Measurements from ENCODE around the gene IGF2BP2.

DNA sequence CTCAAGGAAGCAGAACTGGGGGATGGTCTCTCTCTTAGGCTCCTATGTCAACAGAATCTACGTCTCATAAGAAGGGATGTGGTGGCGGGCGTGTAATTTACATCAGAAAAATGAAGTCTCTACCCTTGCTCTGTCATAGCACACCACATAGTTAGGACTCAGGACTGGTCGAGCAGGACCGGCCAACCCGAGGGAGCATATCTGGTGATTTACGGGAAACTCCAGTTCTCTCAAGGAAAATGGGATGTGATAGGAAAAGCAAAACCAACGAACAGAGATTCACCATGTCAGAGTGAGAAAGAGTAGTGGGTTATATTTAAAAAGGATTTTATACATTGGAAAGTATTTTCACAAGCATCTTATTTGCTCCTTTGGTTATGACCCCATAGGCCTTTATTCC, 54.7 kb downstream of the IGF2BP2 start:
- TF ChIP-seq, protein P1, sequence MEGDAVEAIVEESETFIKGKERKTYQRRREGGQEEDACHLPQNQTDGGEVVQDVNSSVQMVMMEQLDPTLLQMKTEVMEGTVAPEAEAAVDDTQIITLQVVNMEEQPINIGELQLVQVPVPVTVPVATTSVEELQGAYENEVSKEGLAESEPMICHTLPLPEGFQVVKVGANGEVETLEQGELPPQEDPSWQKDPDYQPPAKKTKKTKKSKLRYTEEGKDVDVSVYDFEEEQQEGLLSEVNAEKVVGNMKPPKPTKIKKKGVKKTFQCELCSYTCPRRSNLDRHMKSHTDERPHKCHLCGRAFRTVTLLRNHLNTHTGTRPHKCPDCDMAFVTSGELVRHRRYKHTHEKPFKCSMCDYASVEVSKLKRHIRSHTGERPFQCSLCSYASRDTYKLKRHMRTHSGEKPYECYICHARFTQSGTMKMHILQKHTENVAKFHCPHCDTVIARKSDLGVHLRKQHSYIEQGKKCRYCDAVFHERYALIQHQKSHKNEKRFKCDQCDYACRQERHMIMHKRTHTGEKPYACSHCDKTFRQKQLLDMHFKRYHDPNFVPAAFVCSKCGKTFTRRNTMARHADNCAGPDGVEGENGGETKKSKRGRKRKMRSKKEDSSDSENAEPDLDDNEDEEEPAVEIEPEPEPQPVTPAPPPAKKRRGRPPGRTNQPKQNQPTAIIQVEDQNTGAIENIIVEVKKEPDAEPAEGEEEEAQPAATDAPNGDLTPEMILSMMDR (IDR thresholded peaks at IDR 0.05 in 2 of 3, conservative IDR thresholded peaks at IDR 0.05 in 1 of 3; ENCODE audit: borderline replicate concordance in 1 of 3, insufficient read depth in 1 of 3, low read depth in 2 of 3, low read length in 2 of 3): no peak
- TF ChIP-seq CEBPB (IDR thresholded peaks at IDR 0.05; ENCODE audit: low read depth): no peak
- TF ChIP-seq, protein P2, sequence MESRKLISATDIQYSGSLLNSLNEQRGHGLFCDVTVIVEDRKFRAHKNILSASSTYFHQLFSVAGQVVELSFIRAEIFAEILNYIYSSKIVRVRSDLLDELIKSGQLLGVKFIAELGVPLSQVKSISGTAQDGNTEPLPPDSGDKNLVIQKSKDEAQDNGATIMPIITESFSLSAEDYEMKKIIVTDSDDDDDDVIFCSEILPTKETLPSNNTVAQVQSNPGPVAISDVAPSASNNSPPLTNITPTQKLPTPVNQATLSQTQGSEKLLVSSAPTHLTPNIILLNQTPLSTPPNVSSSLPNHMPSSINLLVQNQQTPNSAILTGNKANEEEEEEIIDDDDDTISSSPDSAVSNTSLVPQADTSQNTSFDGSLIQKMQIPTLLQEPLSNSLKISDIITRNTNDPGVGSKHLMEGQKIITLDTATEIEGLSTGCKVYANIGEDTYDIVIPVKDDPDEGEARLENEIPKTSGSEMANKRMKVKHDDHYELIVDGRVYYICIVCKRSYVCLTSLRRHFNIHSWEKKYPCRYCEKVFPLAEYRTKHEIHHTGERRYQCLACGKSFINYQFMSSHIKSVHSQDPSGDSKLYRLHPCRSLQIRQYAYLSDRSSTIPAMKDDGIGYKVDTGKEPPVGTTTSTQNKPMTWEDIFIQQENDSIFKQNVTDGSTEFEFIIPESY (IDR thresholded peaks at IDR 0.05; ENCODE audit: extremely low read depth, insufficient replicate concordance, low read length): no peak
- no peak for TF ChIP-seq EZH2 (IDR thresholded peaks at IDR 0.05)
- TF ChIP-seq EZH2phosphoT487 (IDR thresholded peaks at IDR 0.05; ENCODE audit: borderline replicate concordance): no peak
- TF ChIP-seq, protein P3, sequence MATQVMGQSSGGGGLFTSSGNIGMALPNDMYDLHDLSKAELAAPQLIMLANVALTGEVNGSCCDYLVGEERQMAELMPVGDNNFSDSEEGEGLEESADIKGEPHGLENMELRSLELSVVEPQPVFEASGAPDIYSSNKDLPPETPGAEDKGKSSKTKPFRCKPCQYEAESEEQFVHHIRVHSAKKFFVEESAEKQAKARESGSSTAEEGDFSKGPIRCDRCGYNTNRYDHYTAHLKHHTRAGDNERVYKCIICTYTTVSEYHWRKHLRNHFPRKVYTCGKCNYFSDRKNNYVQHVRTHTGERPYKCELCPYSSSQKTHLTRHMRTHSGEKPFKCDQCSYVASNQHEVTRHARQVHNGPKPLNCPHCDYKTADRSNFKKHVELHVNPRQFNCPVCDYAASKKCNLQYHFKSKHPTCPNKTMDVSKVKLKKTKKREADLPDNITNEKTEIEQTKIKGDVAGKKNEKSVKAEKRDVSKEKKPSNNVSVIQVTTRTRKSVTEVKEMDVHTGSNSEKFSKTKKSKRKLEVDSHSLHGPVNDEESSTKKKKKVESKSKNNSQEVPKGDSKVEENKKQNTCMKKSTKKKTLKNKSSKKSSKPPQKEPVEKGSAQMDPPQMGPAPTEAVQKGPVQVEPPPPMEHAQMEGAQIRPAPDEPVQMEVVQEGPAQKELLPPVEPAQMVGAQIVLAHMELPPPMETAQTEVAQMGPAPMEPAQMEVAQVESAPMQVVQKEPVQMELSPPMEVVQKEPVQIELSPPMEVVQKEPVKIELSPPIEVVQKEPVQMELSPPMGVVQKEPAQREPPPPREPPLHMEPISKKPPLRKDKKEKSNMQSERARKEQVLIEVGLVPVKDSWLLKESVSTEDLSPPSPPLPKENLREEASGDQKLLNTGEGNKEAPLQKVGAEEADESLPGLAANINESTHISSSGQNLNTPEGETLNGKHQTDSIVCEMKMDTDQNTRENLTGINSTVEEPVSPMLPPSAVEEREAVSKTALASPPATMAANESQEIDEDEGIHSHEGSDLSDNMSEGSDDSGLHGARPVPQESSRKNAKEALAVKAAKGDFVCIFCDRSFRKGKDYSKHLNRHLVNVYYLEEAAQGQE (IDR thresholded peaks at IDR 0.05; ENCODE audit: low read depth): no peak
- TF ChIP-seq, protein P4, sequence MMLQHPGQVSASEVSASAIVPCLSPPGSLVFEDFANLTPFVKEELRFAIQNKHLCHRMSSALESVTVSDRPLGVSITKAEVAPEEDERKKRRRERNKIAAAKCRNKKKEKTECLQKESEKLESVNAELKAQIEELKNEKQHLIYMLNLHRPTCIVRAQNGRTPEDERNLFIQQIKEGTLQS (IDR thresholded peaks at IDR 0.05): no peak
- no peak for TF ChIP-seq POLR2A (IDR thresholded peaks at IDR 0.05; ENCODE audit: borderline replicate concordance, extremely low read depth, insufficient read depth, insufficient read length)

Measured in HCT116 (cell line).